Glomerular visceral epithelial cell (primary cell): Measurements from ENCODE around the gene KCNJ12.
A peak's percentile ranks its signal among the peaks of the same experiment; 100 is the strongest.
"Not testable (repeated sequence)": the region's sequence is repeated elsewhere in the genome, so short reads cannot be mapped to it uniquely, and the experiment has no call there.

Experiments used
- DNase-seq: peaks from one replicate; pipeline ENCODE4 v3.0.0-alpha.2; 2016; ENCODE audit errors: extremely low spot score

Gene KCNJ12

DNA sequence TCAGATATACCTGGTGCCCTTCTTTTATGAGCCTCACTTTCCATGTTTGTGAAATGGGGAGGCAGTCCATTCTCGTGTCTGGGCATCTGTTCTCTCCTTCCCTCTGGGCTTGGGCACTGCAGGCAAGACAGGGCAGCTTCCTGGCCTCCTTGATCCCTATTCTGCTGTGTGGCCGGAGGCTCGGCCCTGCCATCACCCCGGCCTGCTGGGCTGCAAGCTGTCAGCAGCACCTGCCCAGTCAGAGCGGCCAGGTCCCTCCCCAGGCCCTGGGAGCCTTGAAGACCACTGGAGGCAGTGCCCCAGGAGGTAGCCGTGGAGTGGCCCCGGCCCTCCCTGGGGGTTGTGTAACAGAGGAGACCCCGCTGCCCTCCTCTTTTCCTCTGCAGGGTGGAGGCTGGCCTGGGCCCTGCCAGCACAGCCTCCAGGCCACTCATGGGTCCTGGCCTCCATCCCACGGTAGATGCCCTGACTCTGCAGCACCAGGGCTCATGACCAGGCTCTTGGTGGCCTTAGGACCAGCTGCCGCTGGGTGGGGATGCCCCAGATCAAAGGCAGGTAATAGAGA, 9.2 kb downstream of the KCNJ12 start:
- DNase-seq = no peak

GRCh38 chr17:21387616-21388015, 11.5 kb downstream of the KCNJ12 start:
- no peak for DNase-seq

- DNase-seq = no peak
Measured at GRCh38 chr17:21388066-21388465, 11.9 kb downstream of the KCNJ12 start.

GRCh38 chr17:21388944-21389343, 12.8 kb downstream of the KCNJ12 start:
- no peak for DNase-seq

DNA sequence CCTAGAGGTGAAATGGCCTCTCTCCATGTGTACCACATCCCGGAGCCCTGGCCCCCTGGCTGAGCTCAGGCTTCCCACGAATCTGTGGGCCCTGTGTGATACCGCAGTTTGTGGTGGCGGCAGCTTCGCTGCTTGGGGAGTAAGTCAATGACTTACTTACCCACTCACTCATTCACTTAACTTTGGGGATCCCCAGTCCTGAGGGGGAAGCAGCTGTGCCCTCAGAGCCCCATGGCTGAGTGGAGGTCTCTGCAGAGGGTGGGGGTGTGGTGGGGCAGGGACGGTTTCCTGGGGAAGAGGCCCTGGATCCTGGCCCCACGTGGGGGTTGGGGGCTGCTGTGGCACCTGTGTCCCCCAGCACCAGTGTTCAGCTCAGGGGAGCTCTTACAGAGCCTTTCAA, 13.2 kb downstream of the KCNJ12 start:
- DNase-seq = no peak

DNA sequence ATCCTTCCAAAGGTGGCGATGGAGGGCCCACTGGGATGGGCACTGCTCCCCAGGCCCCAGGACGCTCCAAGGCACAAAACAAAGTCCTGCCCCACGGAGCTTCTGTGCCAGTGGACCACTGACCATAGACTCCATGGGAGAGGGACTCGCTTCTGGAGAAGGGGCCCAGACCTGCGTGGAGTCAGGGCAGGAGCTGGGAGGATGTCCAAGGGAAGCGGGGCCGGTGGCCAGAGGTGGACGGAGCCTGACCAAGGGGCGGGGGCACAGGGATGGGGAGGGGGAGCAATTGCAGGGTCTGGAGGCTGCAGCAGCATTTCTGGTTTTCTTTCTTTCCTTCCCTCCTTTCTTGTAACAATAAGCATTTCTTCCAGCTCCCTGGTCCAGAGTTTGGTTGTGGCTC, 14.1 kb downstream of the KCNJ12 start:
- no peak for DNase-seq

GRCh38 chr17:21392266-21392665, 16.1 kb downstream of the KCNJ12 start:
- DNase-seq = no peak

DNA sequence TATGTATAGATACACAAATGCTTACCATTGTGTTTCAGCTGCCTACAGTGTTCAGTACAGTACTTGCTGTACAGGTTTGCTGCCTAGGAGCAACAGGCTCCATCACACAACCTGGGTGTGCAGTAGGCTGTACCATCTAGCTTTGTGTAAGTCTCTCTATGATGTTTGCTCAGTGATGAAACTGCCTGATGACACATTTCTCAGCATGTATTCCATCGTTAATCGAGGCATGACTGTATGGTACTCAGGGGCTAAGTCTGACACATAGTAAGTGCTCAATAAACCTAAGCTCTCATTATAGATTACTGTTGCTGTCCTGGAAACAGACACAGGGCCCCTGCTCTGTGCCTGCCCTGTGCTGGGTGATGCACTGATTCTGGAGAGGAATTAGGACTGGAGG, 18.1 kb downstream of the KCNJ12 start:
- DNase-seq = no peak

- no peak for DNase-seq
Measured at GRCh38 chr17:21395764-21396163, 19.6 kb downstream of the KCNJ12 start.

DNA sequence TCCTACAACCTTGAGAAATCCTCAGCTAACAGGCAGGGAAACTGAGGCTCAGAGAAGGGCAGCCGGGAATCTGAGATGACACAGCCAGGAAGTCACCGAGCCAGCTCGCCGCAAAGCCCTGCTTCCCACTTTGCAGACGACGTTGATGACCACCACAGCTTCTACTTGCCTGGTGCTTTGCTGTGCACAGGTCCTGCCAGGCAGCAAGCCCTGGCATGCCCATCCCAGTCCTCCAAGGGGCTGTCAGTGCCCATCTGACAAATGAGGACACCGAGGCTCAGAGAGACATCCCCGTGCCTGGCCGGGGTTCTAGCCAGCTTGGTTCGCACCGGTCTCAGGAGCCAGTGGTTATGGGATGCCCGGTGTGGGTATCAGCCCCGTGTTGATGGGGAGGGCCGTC, 20.1 kb downstream of the KCNJ12 start:
- no peak for DNase-seq

DNA sequence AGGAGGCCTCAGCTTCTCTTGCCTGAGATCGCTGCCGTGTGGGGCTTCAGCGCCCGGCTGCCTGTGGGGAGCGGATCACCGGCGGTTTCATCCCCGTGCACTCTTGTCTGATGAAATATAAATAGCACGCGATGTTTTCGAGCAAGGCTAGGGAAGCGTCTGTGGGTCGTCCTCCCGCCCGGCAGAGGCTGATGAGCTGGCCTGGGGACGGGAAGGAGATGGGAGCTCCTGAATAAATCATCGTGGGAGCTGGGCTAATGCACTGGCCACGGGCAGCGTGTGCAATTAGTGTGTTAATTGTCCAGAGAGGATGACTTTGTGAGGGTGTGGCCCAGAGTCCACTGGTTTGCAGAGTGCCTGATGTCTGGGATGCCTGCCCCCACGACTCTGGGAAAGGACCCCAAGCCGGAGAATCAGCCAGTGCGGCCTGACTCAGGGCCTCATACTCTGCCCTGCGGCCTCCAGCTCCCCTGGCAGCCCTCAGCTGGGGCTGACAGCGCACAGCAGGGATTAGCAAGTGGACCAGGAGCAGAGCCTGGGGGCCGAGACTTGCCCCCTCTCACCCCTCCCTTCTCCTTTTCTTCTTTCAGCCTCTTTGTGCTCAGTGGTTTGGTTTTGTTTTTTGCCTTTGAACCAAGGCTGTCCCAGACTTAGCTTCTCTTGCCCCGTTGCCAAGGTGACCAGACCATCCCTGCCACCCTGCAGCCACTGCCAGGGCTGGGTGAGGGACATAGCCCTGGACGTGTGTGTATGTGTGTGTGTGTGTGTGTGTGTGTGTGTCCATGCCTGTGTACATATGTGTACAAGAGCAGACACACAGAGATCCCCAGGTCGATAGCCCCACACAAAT, 21.4 kb downstream of the KCNJ12 start:
- DNase-seq = no peak

GRCh38 chr17:21399474-21400186, 23.5 kb downstream of the KCNJ12 start:
- DNase-seq = no peak

GRCh38 chr17:21400187-21400569, 24.0 kb downstream of the KCNJ12 start:
- not testable (repeated sequence) for DNase-seq

GRCh38 chr17:21400816-21401593, 24.8 kb downstream of the KCNJ12 start:
- DNase-seq = no peak

GRCh38 chr17:21402166-21402571, 26.0 kb downstream of the KCNJ12 start:
- DNase-seq = peak; percentile 88

GRCh38 chr17:21402926-21403325, 26.8 kb downstream of the KCNJ12 start:
- not testable (repeated sequence) for DNase-seq

DNA sequence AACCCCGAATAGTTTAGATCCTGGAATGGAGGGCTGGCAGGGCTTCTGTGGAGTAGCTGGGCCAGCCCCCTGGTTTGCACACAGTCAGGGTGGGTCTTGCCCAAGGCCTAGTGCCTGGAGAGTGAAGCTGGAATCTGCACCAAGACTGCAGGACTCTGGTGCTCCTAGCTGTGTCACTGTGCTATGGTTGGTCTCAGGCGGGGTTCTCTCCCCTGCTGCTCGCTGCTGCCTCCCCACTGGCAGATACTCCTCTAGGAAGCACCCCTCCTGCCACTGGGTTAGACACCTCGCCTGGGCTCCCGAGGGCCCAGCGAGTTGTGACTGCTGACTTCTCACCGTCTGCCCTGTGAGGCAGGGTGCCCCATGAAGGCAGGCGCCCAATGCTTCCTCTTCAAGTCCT, 27.9 kb downstream of the KCNJ12 start:
- not testable (repeated sequence) for DNase-seq

GRCh38 chr17:21404539-21404938, 28.4 kb downstream of the KCNJ12 start:
- DNase-seq = not testable (repeated sequence)

- not testable (repeated sequence) for DNase-seq
Measured at GRCh38 chr17:21404956-21405731, 29.0 kb downstream of the KCNJ12 start.

GRCh38 chr17:21405904-21406400, 29.8 kb downstream of the KCNJ12 start:
- DNase-seq = not testable (repeated sequence)
